Measurements from ENCODE around the gene MYL5.

- TF ChIP-seq POLR2A (IDR thresholded peaks at IDR 0.05; ENCODE audit: extremely low read depth, insufficient read length): no peak
- no peak for TF ChIP-seq CTCF (IDR thresholded peaks at IDR 0.05; ENCODE audit: low read depth, low read length)
- TF ChIP-seq MAX (IDR thresholded peaks at IDR 0.05; ENCODE audit: low read depth, low read length): no peak
- no peak for TF ChIP-seq MYC (IDR thresholded peaks at IDR 0.05; ENCODE audit: low read depth, low read length)
These were observed 20.4 kb upstream of the MYL5 start for GRCh38 chr4:653831-654502.
